Non-pigmented ciliary epithelial cell (primary cell): ENCODE measurements around the gene CELSR1.

Experiments used
- DNase-seq: peaks from one replicate; pipeline ENCODE4 v3.0.0-alpha.2; 2010; ENCODE audit warnings: low read depth

The CELSR1 gene

DNA sequence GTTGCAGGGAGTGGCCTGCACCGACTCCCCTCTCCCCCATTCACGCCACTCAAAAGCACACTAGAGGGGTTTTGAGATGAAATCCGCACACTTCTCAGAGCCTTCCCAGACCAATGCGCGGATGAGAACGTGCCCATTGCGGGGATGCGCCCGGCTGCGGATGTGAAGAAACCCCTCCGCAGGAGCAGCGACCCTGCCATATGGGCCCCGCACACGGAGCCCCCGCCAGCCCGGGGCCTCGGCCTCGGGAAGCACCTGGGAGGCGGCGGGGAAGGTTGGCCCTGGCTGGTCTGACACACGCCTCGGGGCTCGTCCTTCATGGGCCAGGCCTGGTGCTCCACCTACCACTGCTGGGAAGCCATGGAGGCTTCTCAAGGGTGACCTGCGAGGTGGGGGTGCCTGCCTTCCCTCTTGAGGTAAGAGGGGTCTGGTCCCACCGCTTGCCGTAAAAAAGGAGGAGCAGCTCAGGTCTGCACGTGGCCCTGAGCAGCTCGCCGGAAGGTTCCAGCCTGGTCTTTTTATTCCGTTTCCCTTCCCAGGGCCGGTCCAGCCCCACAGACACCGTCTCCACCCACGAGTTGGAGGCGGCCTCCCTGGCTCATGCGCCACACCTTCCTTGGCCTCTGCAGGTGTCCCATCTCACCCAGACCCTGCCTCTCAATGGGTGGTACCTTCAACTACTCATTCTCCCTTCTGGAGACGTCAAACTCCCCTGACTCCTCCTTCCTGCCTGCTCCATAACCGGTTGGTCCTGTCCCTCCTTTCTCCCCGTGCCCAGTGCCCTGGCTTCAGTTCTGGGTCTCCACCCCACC, 162.6 kb downstream of the CELSR1 start:
- DNase-seq = no peak

GRCh38 chr22:46373921-46374662, 163.3 kb downstream of the CELSR1 start:
- DNase-seq = no peak

DNA sequence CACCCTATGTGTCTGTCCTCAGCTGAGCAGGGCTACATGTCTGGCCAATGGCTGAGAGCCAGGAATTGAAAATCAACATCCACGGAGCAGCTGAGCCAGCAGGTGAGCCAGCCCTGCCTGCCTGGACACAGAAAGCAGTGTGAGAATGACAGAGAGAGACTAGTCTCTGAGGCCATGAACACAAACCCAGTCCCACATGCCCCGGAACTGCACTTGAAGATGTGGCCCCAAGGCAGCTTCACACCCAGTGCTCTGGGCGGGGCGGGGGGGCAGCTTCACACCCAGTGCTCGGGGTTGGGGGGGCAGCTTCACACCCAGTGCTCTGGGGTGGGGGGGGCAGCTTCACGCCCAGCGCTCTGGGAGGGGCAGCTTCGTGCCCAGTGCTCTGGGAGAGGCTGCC, 164.3 kb downstream of the CELSR1 start:
- no peak for DNase-seq

GRCh38 chr22:46372686-46373085, 164.7 kb downstream of the CELSR1 start:
- DNase-seq = no peak

- no peak for DNase-seq
Observed at GRCh38 chr22:46371623-46372226, 165.7 kb downstream of the CELSR1 start.

DNA sequence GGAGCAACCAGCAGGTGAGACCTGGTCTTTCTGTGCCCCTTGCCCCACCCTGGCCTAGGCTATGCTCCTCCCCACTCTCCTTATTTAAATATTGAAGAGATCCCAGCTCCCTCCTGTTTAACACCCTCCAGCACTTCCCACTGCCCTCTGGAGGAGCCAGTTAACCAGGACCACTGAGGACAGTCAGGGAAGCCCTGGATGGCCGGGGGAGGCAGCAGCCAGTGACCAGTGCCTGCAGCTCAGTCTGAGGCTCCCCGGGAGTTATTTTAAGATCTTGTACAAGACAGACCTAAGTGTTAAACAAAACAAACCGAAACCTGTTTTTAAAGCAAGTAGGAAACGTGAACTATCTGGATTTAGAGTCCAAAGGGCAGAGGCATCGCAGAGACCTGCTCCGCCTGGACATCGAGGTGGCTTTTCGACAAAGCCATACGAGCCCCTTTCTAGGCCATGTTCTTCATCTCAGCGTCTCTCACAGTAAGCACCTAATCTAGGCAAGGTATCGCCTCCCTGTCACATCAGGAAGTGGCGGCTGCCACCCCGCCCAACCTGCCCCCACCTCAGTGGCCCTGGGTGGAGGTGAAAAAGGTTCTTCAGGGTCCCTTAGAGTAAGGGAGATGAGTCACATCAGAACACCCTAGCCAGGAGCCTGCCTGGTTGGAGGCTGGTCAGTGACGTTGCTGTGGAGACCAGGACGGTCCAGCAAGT, 166.7 kb downstream of the CELSR1 start:
- no peak for DNase-seq

- no peak for DNase-seq
Observed at GRCh38 chr22:46369716-46370583, 167.5 kb downstream of the CELSR1 start.

- no peak for DNase-seq
Observed at GRCh38 chr22:46368871-46369715, 168.3 kb downstream of the CELSR1 start.

GRCh38 chr22:46368422-46368821, 169.0 kb downstream of the CELSR1 start:
- DNase-seq = no peak

- DNase-seq = no peak
Observed at GRCh38 chr22:46367707-46368191, 169.7 kb downstream of the CELSR1 start.

- DNase-seq = no peak
Observed at GRCh38 chr22:46366801-46367706, 170.4 kb downstream of the CELSR1 start.

- no peak for DNase-seq
Observed at GRCh38 chr22:46366327-46366731, 171.1 kb downstream of the CELSR1 start.

DNA sequence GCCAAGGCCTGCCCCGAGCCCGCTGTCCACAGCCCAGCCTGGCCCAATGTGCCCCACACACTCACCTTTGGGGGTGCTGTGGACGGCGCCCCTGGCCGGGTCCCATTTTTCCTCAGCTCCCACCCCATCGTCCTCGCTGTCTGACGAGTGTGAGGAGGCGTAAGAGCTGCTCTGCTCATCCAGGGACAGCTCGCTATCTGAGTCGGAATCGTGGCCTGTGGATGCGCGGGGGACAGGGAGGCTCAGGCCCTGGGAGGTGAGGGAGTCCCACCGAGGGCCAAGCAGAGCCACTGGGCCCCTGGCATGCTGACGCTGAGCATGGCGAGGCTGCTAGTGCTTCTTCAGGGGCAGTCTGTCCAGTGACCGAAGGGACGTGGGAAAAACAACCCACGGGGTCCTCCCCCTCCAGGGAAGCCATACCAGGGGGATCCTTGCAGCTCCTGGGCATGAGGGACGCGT, 172.2 kb downstream of the CELSR1 start:
- DNase-seq = no peak

DNA sequence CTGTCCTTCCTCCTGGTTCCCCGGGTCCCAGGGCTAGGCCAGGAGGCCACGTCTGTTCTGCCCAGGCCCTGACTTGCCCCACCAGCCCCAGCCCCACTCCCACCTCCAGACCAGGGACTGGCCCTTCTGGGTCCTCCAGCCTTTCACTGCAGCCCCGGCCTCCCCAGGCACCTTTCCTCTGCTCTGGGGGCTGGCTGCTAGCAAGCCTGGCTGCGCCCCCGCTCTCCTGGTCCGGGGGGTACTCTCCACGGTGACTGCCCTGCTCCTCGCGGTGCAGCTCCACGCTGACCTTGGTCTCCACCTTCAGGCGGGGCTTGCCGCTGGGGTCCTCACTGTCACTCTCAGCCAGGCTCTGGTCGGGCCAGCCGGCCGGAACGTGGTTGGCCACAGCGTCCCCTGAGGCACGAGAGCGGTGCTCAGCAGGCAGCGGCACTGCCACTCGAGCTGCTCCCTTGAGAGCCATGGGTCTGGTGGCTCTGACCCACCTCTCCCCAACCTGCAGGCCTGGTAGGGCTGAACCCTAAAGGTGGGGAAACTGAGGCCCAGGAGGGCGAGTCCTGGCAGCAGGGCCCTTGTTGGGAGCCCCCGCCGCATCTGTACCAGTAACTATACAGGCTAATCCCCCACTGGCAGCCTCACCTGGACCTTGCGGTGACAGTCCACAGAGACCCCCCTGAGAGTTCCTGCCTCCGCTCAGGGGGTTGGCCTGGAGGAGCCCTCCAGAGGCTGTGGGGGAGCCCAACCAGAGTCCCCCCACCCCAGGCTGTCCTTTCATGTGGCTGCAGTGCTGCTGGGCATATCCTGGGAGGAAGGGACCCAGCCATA, 172.9 kb downstream of the CELSR1 start:
- DNase-seq = no peak

DNA sequence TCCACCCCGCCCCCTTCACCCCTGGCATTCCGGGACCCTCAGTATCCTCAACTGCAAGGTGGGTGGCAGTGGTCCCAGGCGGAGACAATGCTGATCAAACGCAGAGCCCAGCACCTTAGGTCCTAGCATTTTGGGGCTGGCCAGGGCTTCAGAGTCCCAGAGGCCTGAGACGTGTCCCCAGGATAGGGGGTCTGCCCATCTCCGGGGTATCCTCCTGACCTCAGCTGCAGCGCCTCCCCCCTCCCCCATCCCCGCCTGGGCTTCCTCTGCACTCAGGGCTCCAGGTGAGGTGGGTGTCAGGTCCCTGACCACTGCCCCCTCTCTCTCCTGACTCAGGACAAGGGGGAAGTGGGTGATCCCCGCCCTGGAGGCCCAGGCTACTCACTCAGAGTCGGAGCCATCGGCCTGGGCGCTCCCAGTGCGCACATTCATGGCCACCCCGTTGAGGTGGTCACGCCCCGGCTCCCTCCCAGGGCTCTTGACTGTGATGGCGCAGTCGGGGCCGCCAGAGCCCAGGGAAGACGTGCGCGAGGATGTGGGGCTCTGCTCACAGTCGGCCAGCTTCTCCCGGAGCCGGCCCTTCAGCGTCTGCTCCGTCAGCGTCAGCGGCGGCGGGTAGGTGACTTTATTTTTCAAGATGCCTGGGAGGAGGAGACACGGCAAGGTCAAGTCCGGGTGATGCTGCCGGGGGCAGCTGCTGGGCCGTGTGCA, 173.7 kb downstream of the CELSR1 start:
- DNase-seq = no peak

GRCh38 chr22:46362934-46363515, 174.4 kb downstream of the CELSR1 start:
- no peak for DNase-seq
